Stimulated activated CD4-positive, alpha-beta T cell treated with anti-CD3 and anti-CD28 coated beads, Interleukin-15, amount 100 ng/mL, for 48 hours (primary cell): ENCODE data around the gene CRYBG3.

Experiments
- DNase-seq, 2 donors: peaks; one replicate each; pipeline ENCODE4 v3.0.0-alpha.2; 2020; ENCODE audit warnings: low read depth in 2 of 2

CRYBG3 gene

DNA sequence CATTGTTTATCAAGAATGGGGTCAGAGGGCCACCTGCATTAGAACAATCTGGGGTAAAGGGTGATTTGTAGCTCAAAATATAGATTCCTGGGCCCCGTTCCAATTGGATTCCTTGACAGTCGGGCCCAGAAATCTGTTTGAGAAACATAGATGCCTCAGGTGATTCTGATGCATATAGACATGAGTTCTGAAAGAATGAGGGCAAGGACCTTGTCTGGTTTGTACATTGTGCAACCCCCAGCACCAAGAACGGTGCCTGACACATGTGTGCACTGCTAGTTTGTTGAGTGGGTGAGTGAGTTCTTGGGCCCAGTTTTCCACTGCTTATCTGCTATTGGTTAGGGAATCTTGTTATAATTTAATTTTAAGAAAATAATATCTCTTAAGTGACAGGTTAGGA is 16.6 kb downstream of the CRYBG3 start:
- DNase-seq, result no peak

DNA sequence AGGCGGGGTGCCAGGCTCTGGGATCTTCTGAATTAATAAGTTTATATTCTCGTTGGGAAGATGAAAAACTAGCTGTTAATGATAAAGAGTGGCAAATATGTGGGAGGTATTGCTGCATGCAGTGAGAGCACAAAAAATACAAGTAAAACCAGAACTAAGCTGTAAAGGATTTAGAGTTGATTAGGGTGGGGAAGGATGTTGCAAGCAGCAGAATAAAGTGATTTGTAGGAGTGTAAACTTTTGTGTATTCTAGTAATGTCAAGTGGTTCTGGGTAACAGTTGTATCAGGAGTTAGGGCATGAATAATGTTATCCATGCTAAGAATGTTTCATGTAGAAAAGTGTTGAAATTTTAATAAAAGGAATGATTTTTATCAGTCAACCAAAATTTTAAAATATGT is 18.1 kb downstream of the CRYBG3 start:
- no peak for DNase-seq

DNA sequence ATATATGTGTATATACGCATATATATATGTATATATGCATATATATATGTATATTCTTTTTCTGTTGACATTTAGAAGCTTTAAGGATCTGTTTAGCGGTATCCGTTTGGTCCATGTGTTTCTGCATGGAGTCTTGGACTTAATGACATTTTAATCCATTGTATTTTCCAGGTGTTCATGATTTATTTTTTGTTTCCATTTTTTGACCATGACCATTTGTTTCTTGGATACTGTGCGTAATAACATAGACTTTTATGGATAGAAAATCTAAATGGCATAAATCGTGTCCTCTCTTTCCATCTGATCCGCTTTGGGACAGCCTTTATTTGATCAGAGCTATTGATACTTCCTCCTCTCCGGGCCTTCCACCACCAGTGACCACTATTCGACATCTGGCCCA is 19.5 kb downstream of the CRYBG3 start:
- no peak for DNase-seq

DNA sequence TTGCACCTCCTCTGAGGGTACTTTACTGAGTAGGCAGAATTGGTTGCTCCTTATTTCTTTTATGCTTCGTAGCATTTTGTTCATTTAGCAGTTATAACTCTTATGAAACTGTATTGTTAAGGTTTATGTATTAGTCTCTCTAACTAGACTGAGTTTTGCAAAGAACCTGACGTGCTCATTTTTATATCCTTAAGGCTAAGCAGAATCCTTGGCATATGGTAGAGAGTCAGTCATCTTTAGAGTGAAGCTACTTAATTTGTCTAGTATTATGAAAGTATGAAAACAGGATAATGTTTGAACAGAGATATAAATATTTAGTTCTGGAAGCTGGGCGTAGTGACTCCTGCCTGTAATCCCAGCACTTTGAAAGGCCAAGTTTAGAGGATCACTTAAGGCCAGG is 20.1 kb downstream of the CRYBG3 start:
- no peak for DNase-seq

DNA sequence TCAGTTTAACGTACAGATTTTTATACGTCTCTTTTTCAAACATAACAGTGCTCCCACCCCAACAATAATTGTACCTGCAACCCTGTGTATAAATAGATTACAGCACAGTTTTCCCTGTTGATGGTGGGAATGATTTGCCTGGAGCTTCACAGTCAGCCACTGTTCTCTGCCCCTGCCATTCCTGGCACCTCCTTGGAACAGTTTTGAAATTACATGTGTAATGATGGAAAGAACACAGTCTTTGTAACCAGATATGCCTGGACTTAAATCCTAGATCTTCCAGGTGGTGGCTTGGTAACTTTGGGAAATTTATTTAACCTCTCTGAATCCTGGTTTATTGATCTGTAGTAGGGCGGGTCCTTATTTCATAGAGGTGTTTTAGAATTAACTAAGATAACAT is 27.0 kb downstream of the CRYBG3 start:
- DNase-seq, result no peak

DNA sequence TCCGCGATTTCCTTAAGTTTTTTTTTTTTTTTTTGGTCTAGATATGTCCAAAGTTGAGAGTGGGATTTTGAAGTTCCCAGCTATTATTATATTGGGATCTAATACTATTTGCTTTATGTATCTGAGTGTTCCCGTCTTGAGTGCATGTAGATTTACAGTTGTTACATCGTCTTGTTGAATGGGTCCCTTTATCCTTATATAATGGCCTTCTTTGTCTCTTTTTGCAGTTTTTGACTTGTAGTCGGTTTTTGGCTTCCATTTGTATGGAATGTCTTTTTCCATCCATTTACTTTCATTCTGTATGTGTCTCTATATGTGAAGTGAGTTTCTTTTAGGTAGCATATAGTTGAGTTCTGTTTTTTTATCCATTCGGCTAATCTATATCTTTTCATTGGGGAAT is 35.6 kb downstream of the CRYBG3 start:
- no peak for DNase-seq

DNA sequence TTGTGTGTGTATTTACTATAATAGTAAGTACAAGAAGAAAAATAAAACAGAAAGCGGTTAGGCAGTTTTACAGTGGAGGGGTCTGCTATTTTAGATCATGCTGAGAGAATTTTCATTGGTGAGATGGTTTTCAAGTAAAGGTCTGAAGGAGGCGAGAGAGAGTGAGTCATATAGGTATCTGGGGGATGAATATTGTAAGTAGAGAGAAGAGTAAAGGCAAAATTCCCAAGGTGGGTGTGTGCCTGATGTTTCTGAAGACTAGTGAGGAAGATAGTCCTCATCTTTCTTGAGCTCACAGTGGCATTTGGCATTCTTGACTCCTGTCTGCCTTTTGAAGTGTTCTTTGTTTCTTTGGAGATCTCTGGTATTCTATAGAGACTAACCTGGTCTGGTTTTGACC is 38.6 kb downstream of the CRYBG3 start:
- DNase-seq, result no peak

DNA sequence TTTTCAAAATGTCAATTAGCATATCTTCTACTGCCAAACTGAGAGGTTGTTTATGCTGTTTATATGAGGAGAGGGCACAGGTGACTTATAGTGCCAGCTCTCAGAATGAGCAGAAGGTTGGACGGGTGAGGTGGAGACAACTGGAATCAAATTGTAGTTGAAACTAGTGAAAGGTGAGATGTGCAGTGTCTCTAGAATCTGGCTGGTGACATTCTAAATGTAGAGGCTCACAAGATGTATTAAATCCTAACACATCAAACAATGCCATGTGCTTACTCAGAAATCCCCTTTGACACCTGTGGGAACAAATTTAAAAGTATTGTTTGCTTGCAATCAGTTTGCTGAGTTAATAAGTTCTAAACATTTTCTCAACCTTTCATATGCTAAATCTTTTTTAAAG is 40.8 kb downstream of the CRYBG3 start:
- no peak for DNase-seq

DNA sequence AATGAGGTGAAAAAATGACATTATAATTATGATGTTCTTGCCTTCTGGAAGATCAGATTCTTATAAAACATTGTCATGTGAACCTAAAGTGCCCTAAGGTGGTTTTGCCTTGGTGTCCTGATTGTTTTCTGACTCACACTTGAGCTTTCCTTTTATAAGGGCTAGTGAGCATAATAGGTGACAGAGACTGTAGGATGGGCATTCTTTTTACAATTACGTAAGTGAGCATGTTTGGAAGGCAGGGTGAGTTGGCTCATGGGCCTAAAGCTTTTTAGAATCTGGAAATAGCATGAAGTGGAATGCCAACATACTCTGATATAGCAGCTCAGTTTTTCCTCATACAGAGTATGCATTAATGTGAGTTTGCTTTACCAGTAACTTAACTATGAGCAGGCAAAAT is 41.2 kb downstream of the CRYBG3 start:
- no peak for DNase-seq

DNA sequence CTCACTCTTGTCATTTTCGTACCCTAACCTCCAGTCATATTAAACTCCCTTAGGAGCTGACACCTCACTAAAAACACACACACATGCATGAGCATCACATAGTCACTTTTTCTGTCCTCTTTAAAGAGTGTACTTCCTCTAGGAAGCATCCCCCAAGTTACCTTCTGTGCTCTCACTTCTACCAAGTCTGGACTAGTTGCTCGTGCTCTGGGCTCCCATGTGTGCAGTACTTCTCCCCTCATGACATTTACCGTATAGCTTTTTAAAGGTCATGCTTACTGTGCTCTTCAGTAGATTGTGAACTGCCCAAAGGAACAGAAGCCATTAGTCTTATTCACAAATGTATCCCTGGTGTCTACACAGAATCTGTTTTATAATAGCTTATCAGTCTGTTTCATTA is 42.0 kb downstream of the CRYBG3 start:
- DNase-seq, result no peak

DNA sequence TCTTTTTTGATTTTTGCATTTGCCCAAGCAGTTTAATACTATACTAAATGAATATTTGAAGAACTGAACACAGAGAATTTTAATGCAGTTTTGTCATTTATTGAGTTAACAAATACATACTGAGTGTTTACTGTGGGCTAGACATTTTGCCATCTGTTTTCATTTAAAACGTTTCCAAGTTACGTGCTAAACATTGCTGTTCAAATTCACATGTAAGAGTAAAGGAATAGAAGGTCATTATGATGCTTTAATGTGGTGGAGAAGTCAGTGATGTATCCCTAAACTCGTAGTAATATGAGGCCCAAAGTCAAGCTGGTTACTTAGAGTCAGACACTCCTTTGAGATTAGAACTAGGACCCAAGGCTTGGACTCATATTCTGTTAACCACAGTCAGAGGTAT is 49.4 kb downstream of the CRYBG3 start:
- no peak for DNase-seq

DNA sequence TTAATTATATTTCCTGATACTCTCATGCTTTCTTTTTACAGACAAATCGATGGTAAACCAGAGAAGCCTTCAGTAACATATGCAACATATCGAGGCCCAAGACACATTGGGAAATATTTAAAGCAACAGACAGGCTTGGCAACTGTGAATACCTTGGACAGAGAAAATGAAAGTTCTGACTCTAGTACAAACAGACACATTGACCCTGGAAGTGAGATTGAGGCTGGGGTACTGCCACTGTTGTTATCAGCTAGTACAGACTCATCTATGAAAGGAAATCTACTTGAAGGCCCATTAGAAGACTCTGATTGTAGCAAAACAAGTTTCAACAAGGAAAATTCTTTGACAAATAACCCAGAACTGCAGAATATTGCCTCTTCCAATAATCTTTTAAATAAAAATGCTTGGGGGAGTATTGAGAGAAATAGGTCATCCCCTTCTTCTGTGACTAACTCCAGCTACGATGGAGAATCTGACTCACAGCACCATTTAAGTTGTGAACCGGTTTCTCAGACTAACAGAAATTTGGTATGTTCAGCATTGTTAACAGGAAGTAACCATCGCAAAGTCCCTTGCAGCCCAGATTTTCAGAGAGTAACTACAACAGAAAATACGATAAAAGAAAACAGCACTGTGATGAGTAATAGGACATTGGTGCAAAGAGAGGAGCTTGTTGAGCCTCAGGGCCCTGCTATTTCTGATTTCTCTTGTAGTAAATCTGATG is 50.2 kb downstream of the CRYBG3 start:
- DNase-seq, result peak; percentile 22 to 31

DNA sequence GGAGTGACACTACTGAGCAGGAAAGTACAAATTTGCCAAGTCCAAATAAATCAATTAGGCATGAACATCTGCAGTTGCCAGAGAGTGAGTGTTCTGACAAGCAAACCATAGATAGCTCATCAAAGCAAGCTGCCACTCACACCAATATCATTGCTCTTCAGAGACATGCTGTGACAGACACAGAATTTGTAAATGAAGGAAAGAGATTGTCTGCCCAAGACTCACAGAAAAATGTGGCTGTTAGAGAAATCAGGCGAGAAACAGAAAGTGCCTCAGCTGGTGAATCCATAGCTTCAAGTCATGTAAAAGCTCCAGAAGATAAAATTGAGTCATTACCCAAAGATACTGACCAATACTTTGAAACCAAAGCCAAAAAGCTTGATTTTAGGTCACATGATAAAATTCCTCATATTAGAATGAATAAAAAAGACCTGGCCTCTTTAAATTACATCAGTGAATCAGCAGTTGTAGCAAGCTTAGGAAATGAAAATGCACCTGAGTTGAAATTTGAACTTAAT is 50.8 kb downstream of the CRYBG3 start:
- DNase-seq, result no peak

DNA sequence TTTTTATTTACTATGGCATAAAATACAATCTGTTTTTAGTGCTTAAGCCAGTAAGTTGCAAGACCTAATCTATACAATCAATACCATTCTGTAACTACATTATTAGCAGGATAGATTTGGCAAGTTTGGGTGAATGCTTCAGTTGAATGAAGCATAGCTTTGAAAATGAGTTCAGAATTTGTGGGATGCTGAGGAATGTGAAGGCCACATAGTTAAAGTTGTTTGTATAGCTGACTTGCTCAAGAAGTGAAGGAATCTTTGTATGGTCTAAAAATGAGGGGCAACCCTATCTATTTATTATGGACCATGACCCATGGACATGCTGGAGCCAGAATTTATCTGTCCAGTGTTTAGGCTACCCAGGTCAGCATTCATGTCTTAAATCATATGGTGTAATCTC is 58.5 kb downstream of the CRYBG3 start:
- no peak for DNase-seq

DNA sequence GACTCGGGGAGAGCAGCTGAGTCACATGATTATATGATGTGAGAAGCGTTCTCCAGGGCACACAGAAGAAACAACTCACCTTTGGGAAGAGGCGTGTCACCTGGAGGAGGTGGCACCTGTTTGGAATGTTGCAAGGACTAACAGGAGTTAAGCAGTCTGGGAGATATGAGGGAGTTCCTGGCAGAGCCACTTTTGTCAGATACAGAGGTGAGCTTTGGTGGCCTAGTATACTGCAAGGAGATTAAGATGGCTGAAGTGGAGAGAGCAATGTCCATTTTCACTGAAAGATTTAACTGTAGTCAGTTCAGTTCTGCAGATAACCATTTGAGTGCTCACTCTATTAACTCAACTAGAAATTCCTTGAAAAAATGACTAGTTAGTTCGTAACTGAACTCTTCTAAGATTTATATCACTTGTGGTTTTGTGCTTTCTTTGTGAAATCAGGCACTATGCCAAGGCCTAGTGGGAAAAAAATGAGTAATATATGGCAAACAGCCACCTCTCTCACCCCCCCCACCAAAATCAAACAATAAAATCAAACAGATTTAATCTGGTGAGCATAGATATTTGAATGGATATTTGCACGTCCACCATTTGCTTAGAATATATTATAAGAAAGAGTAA is 61.3 kb downstream of the CRYBG3 start:
- no peak for DNase-seq

DNA sequence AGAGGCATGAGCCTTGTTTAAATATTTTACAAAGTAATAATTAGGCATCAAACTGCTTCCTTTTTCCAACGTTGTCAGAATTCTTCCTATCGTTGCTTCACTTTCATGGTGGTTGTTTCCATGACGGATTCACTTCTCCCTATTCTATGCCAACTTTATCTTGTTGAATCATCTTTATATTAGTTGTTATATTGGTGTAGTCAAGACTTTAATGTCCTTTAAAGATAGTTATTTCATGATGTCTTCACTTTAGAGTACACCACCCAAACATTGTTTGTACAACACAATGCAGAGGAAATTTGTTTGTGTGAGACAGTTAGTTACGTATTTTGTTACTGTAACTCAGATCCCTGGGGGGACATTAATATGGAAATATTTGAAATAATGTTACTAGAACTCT is 61.9 kb downstream of the CRYBG3 start:
- no peak for DNase-seq

DNA sequence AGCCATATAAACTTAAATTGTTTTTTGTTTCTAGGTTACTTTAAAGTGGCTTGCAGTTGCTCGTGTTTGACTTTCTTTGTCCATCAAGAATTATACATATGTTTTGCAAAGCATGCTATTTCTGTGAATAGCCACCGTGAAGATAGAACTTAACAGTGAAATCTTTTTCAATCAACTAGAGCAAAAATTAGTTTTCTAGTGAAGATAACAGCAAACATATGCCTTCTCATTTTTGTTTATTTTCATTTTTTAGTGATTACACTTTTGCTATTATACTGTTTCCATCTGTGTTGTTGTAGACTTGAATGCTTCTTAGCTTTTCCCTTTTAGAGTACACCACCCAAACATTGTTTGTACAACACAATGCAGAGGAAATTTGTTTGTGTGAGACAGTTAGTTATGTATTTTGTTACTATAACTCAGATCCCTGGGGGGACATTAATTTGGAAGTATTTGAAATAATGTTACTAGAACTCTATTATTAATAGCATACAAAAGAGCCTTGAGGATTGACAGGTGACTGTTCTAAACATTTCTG is 62.8 kb downstream of the CRYBG3 start:
- no peak for DNase-seq

DNA sequence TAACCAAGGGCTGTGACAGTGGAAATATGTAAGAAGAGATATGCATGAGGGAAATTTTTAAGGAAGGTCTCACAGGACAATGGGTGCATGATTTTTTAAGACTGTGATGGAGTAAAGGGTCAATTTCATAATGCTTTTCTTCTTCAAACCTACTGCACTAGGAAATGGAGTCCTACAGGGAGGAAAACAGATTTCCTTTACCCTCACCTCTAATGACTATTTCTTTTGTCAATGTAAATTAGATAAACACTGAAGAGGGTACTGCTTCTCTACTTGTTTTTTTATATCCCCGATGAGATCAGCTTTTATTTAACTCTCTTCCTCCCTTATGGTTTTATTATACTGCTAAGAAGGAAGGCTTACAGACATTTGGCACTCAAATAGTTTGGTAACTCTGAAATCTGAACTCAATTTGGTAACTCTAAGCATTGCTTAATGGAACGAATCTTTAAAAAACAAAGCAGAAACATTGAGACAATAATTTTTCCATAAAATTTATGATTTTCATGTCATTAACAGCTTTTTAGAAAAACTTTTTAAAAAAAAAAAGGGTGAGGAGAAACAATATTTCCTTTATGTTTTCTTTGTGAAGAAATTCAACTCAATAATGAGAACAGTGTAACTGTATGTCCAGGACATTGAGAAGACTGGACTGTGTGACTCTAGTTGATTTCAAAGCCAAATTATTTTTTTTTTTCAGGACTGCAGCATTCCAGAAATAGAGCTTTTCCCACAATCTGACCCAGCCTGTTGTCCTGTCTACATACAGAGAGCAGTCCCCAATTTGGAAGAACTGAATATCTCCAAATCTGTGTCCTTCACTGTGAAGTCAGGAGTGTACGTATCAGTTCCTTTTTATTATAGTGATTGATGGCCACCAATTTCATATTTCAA is 64.4 kb downstream of the CRYBG3 start:
- no peak for DNase-seq

DNA sequence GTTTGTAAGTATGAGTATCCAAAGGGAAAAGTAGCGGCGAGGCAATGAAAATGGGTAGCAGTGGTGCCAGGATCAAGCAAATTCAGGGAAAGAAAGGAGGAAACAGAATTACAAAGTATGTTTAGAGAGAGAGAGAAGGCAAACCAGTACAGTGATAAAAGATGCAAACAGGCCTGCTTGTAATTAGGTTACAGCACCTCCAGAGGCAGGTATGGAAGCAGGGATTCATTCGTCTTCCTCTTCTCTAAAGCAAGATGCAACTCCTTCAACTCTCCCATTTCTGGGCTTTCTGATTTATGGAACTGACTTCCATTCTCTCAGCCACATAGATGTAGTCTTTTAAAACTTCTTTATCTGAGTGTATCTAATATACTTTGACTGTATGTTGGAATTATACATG is 68.0 kb downstream of the CRYBG3 start:
- no peak for DNase-seq

DNA sequence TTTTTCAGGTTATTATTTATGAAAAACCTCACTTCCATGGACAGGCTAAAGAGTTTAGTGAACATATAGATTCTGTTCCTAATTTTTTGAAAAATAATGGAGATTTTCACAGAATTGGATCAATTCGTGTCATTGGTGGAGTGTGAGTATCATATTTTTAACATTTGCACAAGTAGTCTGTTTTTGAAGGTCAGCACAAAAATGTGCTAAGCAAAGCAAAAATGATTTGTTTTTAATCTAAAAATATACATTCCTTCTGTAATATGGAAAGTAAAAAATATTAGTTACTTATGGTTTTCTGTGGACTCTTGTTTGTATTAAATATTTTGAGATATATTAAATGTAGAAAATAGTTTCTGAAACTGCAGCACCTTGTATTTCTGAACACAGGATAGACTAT is 71.0 kb downstream of the CRYBG3 start:
- no peak for DNase-seq

DNA sequence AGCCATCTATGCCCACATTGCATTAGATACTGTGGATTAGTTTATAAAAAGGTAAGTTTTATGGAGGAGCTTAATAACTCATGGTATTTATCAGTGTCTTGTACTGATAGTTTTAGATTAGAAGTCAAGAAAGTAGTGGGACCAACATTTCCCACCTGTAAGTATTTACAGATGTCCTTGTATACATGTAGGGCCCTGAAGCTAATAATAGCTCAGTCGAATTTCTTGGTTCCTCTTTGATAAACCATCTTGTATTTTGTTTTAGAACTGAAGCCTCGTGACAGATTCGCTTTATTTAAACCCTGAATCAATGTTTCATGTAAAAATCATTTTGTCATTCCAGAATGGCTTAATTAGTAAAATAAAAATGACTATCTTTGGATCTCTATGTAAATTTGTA is 73.4 kb downstream of the CRYBG3 start:
- no peak for DNase-seq

DNA sequence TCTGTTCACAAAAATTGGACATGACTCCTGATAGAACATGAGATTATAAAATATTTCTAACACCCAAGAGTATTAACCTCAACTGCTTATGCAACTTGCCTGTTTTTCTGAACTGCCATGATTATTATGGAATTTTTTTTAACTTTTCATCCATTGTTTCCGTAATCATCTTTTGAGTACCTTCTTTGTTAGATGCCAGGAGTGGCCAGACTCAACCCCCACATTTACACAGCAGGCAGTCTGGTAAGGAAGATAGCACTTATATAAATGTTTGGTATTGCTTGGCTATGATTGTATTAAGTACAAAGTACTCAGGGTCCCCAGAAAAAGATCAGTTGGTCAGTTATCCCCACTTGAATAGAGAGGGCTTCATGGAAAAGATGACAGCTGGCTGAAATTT is 74.3 kb downstream of the CRYBG3 start:
- no peak for DNase-seq
